Choroid plexus epithelial cell (primary cell): ENCODE measurements around the gene SPINK1.
"Not testable (repeated sequence)": the region's sequence is repeated elsewhere in the genome, so short reads cannot be mapped to it uniquely, and the experiment has no call there.

Source experiments
- DNase-seq: peaks from one replicate; pipeline ENCODE4 v3.0.0-alpha.2; 2010; ENCODE audit warnings: low read depth
- H3K4me3 ChIP-seq: 2 replicates; pipeline ENCODE4 v1.5.1; 2011; ENCODE audit warnings: low read depth, mild to moderate bottlenecking, control low read depth, low read length, moderate library complexity
- TF ChIP-seq, protein P1 (sequence below): conservative IDR thresholded peaks from 2 replicates; pipeline ENCODE4 v1.5.1; 2011; ENCODE audit warnings: low read depth, mild to moderate bottlenecking, control low read depth, inconsistent platforms, low read length, moderate library complexity

The SPINK1 gene

DNA sequence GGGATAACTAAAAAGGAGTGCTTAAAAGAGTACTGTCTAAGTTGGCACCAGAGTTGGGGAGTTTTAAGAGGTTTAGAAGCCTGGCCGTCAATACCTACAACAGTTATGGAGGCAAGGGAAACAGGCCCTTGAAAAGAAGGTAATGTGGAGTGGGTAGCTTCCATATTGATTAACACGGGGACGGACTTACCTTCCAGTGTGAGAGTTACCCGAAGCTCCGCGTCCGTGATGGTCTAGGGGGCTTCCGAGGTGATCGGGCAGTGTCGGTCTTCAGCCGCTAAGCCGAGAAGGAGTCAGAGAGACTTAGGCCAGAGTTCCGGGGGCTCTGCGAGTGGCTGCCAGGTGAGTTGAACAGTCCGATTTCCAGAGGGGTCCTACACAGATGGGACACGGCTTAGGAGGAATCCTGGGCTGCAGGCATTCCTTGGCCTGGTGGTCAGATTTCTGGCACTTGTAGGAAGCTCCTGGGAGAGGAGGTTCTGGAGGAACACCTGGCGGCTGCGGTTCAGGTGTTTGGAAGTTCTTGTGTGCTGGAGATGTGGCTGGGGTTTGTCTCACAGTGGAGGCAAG lies 40.6 kb upstream of the SPINK1 start:
- not testable (repeated sequence) for H3K4me3 ChIP-seq, DNase-seq

DNA sequence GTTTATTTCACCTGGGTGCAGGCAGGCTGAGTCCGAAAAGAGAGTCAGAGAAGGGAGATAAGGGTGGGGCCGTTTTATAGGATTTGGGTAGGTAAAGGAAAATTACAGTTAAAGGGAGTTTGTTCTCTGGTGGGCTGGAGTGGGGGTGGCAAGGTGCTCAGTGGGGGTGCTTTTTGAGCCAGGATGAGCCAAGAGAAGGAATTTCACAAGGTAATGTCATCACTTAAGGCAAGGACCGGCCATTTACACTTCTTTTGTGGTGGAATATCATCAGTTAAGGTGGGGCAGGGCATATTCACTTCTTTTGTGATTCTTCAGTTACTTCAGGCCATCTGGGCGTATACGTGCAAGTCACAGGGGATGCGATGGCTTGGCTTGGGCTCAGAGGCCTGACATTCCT lies 38.4 kb upstream of the SPINK1 start:
- H3K4me3 ChIP-seq, DNase-seq: not testable (repeated sequence)

DNA sequence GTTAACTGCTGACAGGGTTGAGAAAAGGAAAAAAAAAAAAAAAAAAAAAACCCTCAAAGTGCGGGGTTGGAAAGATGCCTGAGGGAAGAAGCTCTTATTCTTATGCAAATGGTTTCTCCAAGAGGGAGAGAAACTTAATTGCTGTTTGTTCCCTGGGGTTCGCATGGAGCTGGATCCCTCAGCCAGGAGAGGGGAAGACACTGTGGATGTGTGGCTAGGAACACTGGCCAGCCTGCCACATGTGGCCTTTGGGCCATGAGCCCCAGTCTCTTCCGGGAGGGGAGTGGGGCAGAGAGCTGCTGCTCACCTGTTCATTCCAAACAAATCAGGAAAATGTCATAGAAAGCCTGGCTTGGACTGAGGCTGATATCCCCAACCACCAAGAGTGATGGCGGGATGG lies 37.6 kb upstream of the SPINK1 start:
- H3K4me3 ChIP-seq = no peak overlapping the region
- DNase-seq = no peak
- TF ChIP-seq, protein P1, sequence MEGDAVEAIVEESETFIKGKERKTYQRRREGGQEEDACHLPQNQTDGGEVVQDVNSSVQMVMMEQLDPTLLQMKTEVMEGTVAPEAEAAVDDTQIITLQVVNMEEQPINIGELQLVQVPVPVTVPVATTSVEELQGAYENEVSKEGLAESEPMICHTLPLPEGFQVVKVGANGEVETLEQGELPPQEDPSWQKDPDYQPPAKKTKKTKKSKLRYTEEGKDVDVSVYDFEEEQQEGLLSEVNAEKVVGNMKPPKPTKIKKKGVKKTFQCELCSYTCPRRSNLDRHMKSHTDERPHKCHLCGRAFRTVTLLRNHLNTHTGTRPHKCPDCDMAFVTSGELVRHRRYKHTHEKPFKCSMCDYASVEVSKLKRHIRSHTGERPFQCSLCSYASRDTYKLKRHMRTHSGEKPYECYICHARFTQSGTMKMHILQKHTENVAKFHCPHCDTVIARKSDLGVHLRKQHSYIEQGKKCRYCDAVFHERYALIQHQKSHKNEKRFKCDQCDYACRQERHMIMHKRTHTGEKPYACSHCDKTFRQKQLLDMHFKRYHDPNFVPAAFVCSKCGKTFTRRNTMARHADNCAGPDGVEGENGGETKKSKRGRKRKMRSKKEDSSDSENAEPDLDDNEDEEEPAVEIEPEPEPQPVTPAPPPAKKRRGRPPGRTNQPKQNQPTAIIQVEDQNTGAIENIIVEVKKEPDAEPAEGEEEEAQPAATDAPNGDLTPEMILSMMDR = no peak

DNA sequence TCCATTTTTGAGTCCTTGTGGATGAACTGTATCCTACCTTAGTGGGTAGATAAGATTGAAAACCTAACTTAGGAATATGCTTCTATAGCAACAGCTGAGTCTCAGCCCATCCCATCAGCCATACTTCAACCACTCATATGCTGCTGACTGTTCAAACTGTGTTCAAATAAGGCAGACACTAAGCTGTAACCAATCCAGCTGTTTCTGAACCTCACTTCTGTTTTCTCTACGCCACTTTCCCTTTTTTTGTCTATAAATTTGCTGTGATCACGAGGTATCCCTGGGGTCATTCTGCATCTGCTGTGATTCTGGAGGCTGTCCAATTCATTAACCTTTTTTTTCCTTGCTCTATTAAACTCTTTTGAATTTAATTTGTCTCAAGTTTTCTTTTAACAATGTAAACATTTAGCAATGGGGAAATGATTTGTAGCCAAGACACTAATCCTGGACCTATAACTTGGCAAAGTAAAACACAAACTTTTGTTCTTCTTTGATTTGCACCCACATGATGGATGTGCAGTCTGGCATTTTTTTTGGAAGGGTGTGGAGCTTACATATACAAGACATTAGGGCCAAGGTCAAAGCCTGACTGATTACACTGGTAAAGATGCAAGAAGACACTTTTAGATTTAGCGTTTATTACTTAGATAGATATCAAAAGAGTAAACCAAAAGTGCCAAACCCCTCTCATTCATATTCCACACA lies 32.1 kb upstream of the SPINK1 start:
- DNase-seq = no peak
- TF ChIP-seq, protein P1 = no peak
- H3K4me3 ChIP-seq = no peak overlapping the region

DNA sequence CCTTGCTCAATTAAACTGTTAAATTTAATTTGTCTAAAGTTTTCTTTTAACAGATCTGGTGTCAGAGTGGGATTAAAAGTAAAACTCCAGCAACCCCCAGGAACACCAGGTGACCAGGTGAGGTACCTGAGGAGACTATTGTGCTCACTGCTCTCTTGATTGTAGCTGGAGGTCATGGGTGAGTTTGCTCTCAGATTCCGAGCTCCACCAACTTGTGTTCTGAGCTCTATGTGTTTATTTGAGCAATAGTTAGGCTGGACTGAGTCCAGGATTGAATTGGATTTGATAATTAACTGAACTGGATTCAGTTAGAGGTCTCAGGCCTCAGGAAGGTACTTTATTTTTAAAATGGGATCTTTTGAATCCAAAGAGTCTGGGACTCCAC lies 29.2 kb upstream of the SPINK1 start:
- TF ChIP-seq, protein P1 = no peak
- no peak overlapping the region for H3K4me3 ChIP-seq
- no peak for DNase-seq

DNA sequence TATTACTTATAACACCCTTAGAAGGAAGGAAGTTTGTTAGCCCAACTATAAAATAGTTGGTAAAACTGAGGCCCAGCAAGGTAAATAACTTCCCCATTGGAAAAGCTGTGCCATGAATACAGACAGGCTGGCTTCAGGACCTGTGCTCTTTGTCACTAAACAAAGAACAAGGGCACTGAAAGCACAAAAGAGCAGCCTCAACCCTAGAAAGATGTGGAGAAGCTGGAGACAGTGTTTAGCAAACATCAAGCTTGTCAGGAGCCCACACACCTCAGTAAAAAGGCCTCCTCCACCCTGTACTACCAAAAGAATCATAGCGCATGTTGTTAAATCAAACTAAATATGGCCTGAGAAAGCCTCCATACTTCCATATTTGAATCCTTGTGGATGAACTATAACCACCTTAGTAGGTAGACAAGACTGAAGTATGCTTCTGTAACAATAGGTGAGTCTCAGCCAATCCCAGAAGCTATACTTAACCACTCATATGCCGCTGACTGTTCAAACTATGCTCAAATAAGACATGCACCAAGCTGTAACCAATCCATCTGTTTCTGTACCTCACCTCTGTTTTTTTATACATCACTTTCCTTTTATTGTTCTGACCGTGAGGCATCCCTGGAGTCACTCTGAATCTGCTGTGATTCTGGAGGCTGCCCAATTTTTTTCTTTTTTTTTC lies 28.6 kb upstream of the SPINK1 start:
- DNase-seq = no peak
- TF ChIP-seq, protein P1 = no peak
- no peak overlapping the region for H3K4me3 ChIP-seq

DNA sequence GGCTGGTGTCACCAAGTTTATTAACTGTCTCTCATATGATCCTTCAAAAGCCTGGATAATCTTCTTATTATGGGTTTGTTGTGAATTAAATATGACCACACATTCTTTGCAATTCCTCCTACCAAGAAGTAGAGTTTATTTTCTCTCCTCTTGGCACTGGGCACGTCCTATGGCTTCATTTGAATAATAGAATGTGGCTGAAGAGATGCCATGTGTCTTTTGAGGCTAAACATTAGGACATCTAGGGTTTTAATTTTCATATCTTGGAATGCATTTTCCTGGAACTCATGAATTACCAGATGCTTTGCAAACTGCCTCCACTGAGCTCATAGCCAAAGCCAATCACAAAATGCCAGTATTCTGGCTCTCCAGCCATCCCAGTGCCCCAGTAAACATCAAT lies 27.1 kb upstream of the SPINK1 start:
- no peak overlapping the region for H3K4me3 ChIP-seq
- TF ChIP-seq, protein P1 = no peak
- DNase-seq = no peak
